ENCODE results near the gene MRGPRE.

The MRGPRE gene

DNA sequence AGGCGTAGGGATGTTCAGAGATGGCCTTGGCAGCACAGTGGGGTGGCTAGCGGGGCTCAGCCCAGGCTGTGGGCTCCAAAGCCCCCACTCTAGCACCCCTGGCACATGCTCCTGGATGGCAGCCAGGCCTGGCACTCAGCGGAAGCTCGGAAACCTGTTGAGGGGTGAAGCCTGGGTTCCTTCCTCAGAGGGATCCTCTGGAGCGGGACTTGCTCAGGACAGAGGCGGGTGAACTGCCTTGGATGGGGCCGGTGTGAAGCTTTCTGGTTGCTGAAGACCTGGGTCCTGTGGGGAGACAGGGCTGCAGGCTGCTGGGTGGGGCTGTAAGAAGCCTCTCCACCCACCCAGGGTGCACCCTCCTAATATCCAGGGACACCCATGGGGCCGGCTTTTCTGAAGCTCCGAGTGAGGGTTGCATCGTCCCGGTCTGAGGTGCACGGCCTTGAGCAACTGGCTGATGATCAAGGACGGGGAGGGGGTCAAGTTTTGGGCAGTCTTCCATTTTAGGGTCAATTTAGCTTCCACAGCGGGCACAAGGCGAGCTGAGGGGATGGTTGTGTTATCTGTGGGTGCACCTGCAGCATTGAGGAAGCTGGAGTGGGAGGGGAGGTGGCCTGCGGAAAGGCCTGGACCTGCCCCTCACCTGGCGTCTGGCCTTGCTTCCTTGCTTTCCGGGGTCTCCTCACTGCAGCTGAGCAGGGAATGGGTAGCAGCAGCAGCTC lies 5.2 kb downstream of the MRGPRE start:
- no peak for DNase-seq

DNA sequence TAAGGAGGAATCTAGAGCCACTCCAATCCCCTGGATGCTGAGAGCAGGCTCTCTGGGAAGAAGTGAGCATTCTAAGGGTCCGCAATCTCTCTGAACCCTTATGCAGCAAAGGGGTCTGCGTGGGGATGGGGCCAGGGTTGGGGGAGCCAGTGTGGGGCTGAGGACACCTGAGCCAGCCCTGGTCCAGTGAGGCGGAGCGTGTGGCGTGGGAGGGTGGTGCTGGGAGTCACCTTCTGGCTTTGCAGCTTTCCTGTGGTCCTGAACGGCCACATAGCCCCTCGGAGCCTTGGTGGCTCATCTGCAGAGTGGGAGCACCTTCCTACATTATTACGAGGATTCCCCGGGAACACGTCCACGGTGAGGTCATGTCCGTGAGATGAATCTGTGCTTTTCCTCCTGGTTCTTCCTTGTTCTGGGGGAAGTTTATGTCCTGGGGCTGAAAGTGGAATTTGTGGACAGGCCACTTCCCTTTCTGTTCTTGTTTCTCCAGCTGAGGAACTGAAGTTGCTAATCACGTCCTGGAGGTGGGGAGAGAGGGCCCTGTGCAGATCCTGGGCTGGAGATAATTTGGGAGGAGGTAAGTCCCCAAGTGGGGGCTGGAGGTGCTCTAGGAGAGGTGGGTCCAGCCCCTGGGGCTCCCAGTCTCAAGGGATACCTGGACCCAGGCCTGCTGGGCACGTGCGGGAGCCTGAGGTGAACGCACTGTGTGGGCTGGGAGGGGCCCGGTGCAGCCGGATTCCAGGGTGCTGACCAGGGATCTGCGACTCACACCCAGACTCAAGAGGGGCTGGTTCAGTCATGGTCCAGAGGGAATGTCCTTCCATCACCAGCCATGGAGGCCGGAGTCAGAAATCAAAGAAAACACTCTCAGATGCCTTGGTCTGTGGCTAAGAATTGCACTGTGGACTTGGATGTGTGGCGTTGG lies 6.1 kb downstream of the MRGPRE start:
- no peak for DNase-seq

DNA sequence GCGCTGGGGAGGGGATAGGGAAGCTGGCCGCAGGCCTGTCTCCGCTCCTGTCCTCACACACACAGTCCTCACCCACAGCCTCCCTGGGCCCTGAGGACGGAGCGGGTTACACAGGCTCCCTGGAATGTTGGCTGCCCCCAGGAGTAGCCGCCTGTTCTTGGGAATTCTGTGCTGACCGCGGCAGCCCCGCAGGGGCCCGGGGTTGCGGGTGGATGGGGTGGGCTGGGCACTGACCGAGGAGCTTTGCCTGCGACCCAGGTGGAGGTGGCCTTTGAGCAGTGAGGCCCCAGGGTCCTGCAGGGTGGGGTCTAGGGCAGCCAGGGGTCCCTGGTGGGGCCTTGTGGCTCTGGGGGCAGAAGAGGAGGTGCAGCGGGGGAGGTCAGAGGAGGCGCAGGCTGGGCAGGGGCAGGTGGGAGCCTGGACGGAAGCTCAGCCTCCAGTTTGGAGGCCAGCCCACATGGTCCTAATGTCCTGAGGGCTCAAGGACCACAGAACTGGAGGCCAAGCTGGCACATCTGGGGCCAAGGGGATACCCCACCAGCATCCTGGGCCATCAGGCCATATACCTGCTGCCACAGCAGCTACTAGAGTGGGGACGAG lies 7.0 kb downstream of the MRGPRE start:
- DNase-seq, result no peak

DNA sequence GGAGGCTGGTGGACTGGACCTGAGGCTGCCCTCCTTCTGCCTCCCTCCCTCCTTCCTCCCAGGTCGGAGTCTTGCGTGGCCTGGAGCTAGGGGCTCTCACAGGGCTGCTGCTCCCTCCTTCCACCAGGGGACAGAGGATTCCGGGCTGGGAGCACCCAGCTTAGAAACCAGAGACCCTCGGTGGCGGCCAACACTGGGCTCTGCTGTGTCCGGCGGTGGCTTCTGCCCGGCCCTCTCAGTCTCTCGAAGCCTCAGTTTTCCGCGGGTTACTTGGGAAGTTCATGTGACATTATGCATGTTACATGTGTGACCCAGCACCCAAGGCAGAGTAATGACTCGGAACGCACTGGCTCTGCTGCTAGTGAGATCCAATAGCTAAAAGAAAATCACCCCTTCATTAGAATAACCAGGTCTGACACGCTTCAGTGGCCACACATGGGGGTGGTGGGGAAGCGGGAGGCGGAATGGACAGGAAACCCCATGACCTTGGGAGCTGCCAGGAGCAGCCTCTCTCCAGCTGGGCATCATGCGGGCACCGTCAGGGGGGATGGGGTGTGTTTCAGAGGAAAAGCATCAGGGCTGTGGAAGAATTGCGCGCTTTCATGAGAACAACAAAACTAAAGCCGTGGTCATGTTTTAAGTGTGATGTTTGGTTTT lies 7.7 kb downstream of the MRGPRE start:
- DNase-seq, result no peak

DNA sequence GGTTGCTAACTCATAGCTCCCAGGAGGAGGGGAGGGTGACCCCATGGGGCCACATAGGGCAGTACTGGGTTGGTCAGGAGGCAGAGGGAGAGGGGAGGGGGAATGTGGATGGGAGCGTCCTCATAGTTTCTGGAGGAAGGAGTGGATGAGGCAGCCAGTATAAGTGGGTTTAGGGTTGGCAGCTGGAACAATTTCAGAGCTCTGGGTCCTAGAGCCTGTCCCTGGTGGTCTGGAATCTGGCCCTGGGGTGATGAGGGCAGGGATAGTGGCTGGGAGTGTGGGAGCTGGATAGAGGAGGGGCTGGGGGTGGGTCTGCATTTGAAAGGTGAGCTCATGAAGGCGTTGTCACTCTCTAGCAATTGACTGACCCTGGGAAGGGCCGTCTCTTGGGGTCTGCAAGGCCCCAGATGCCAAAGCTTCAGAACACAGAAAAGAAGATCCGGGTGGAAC lies 8.3 kb downstream of the MRGPRE start:
- DNase-seq, result no peak

DNA sequence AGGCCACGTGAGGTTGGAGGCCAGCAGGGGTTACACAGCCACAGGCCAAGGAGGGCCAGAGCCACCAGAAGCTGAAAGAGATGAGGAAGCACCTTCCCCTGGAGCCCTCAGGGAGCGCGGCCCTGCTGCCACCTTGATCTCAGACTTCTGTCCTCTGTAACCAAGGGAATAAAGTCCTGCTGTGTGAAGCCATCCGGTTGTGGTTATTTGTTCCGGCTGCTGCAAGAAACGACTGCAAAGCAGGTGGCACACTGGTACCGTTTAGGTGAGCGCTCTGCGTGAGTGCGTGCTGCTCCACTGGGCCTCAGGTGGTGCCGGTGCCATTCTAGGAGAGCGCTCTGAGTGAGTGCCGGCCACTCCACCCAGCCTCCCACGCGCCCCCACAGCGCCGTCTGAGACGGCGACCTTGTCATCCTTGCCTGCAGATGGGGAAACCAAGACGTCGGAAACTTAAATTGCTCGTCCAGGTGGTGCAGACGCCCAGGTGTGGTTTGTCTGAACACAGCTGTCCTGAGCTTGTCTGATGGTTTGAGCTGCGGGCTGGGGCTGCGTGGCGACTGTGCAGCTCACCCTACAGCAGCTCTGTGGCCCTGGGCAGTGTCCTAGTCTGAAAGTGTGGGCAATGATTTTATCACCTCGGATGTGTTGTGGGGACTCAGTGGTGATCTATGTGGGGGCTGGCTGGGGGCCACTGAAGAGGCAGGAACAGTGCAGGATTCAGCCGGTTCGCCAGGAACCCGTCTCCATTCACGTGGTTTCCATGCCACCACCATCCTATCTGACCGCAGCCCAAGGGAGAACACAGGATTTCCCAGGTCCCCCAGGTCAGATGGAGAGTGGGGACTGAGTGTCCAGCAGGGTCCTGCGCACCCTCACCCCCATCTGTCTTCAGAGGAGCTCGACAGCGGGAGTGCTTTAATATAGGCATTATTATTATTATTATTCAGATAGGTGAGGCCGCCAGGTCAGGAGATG lies 9.0 kb downstream of the MRGPRE start:
- no peak for DNase-seq

DNA sequence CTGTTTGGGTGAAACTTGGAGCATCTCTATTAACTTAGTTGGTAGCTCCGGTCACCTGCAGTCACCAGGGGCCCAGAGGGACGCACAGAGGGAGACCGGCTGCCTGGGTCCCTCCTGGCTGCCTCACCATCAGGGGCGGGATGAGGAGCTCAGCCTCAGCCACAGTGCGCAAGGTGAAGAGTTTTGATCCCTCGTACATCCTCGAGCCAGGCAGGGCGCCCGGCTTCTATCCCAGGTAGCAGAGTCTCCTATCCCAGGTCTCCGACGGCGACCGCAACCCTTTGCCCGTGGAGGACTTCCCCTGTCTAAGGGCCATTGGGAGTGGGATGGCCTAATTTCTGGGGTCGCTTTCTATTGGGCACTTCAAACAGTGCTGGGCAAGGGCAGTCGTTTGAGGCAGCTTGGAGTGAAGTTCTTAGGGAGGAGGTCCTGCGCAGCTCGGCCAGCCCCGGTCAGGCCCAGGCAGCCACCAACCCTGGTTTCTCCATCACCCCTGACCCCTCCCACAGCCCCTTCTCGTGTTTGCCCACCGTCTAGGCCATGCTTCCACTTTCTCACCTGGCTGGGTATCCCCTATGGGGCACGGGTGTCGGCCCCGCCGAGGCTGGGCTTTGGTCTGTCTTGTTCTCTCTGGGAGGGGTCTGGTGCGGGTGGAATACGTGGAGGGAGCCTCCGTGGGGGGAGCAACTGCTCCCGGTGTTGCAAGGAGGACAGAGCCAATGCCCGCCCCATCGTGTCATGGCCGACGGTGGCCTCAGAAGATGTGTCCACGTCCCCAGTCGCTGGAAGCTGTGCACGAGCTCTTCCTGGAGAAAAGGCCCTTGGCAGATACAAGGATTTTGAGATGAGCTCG lies 10.0 kb downstream of the MRGPRE start:
- DNase-seq, result no peak

DNA sequence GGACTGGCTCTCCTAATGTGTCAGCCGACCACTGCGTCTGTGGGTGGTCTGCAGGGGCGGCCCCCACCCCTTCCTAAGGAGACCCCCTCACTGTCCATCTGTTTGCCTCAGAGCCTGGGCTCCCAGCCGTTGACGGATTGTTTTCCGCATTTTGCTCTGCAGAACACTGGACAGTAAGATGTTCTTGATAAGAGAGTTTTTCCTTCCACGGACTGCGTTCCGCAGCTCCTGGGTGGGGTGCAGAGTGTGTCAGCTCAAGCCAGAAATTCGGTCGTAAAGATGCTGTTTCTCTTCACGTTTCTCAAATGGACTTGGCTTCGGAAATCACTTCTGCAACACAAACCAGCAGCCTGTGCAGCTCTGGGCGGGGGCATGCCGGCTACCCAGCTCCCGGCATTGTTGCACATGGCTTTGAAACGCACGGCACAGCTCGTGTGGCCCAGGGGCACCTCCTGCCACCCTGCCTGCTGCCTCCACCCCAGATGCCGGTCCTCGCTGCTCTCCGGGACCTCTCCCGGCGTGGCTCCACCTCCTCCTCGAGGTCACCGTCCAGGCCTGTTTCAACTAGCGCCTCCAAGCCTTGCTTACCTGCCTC lies 10.7 kb downstream of the MRGPRE start:
- no peak for DNase-seq

DNA sequence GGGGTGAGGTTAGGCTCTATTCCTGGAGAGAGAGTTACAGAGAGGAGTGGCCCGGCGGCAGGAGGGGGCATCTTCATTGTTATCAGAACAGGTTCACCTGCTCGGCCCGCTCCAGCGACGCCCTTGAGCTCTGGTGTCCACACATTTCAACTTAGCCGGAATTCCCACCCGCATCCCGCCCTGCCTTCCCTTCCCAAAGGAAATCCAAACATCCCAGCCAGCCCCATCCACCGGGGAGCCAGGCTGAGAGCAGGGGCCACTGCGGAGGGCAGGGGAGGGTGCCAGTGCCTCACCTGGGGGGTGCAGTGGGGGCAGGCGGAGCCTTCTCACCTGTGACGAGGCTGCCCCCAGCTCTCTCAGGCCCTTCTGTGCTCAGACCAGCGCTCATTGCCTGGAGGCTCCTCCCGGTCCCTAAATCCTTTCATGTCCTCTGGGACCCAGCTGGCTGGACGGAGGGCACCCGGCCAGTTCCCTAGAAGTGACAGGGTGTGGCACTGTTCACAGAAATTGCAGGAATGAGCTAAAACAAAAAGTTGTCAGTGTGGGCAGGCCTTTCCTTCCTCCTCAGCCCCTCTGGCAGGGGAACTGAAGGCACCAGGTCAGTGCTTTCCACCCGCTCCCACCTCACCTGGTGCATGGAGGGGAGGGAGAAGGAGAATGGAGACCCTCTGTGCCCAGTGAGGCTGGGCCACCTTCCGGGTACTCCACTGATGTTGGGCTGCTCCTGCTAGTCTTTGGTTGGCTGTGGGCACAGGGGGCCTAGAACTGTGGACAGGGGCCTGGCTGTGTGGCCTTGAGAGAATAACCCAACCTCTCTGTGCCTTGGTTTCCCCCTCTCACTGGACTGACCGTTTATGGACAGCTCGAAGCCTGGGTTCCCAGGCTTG lies 11.5 kb downstream of the MRGPRE start:
- no peak for DNase-seq

DNA sequence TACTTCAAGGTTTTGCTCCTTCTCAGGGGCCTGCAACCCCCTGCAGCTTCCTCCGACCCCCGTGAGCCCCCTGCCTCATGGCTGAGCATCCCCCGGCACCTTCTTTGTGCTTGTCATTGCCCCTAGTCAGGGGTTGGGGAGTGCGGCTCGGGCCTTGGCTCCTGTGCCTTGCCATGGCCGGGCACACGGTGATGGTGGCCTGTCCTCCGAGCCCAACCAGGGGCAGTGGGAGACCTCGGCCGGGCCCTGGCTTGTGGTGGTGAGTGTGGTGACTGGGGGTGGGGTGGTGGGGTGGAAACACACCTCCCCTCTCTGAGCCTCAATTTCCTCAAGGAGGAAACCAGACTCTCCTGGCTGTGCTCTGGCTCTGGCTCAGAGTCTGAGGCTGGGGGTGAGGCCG lies 12.1 kb downstream of the MRGPRE start:
- no peak for DNase-seq

DNA sequence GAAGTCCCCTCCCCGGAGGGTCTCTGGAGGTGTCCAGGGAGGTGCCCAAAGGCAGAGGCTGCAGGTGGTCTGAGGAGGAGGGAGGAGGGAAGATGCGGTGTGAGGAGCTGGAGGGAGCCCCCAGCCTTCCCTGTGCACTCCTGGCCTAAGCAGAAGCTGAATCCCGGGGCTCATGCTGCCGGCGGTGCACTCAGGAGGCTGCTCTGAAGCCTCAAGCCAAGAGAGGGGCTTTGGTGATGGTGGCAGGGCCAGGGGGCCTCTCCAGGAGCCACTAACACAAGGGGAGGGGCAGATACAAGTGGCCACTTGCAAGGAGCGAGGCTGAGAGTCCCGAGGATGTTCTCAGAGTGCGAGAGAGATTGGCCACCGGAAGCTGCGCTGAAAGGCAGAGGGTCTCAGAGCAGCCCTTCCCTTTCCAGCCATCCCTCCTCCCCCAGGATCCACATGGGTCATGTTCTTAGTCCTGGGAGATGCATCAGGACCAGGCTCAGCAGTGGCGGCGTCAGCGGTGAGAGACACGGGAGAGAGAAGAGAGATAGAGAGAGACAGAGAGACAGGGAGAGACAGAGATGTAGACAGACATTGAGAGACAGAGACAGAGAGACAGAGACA lies 12.8 kb downstream of the MRGPRE start:
- no peak for DNase-seq

DNA sequence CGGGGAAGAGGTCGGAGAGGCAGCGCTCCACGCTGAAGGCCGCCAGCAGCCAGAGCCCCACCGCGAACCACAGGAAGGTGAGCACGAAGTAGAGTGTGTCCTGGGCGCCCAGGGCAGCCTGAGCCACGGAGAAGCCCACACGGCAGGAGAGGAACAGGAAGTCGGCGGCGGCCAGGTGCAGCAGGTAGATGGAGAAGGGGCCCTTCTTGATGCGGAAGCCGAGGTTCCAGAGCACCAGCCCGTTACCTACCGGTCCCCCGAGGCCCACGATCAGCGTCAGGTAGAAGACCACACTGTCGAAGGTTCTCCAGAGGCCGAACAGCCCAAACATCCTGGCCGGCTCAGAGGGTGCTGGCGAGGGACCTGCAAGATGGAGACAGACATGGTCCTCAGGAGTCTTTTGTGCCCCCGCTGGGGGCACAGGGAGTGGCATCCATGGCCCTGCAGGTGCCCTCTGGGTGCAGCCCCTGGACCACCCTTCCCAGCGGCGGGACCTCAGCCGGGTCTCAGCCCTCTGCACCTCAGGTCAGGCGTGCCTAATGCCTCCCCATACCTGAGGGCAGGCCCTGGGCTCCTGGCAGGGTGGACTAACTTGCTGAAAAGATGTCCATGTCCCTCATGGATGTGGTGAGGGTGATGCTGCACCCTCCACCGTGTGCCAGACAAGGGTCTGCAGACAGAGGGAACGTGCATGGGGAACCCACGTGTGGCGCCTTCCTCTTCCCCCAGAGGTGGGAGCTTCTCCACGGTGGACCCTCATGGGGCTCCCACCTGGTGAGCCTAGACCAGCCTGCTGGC lies 13.5 kb downstream of the MRGPRE start, which contains the start of gene MRGPRG:
Gene MRGPRG, minus strand, starts transcription at position 331 of the 798 bp plus-strand sequence. Its CDS starts 0 bp downstream, at position 331.
- no peak for DNase-seq

DNA sequence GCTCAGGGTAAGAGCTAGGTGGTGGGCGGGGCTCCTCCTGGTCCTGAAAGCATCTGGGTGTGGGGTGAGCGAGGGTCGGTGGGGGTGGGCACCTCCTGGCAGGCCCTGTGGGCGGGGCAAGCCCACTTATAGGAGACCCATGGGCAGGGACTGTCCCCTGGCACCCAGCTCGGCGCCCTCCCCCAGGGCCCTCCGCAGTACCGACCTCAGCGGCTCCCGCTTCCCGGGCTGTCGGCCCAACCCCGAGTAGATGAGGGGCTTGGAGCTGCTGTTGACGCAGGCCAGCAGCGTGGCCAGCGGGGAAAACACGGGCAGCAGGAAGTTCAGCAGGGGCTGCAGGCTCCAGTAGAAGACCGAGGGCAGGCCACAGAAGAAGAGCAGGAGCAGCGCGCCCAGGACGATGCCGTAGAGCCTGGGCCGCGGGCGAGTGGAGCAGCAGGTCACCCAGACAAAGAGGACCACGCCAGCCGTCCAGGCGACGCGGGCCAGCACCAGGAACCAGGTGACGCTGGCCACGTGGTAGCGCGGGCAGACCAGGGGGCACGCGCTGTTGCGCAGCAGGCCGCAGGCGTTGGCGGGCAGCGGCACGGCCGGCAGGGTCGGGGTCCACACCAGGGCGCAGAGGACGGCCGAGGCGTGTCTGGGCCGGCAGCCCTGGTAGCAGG lies 14.3 kb downstream of the MRGPRE start:
- no peak for DNase-seq

DNA sequence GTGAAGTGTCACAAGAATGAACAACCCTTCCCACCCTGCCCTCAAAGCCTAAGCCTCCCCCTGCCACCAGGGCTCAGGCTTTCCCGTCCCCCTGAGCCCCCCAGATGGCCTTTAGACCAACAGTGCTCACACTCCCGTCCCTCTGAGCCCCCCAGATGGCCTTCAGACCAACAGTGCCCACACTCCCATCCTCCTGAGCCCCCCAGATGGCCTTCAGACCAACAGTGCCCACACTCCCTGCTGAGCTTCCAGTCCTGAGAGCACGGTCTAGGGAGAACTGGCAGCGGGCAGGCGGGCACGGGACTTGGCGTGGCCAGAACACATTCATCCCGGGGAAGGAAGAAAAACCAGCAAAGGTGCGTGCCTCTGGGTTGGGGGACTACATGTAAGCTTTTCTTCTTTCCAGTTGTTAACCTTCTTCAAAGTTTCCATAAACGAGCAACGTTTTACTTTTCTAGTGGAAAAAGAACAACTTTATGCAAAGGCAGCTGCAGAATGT lies 16.1 kb downstream of the MRGPRE start:
- DNase-seq, result no peak

DNA sequence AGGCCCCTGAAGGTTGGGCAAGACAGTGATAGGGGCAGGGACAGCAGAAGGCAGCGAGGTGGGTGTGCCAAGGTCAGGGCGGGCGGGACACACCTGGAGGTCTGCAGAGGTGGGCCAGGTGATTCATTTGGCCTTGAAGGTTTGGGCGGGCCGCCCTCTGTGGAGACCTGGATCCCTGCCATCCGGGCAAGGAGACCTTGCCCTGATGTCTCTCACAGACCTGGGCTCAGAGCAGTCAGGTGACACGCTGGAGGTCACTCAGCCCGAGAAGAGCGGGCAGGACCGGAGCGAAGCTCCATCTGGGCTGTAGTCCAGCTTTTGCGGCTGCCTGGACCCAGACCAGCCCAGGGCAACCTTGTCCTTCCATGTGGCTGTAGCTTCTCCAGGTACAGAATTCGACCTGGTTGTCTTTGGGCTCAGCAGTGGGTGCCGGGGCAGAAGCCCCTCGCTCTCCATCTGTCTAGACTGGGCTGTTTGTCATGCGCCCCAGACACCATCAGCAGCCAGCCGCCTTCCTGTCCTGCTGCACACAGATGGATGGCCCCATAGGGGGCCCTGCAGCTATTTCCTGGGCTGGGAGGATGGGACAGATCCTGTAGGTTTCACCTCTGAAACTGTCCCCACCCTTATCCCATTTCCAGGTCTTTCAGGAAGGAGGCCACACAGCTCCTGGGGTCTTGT lies 16.7 kb downstream of the MRGPRE start:
- DNase-seq, result no peak

DNA sequence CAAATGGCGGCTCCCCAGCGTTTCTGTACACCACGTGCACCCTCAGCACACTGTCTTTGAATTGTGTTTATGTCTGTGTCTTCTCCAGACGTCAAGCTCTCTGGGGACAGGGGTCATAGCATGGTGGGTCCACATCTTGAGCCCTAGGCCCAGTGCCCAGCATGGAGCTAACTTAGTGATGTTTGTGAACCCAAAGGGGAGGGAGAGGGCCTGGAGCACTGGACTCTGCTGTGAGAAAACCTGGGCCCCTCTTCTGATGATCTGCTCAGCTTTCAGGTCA lies 17.9 kb downstream of the MRGPRE start:
- no peak for DNase-seq
